ENCODE results near the gene EHD1. TPM values are rescaled to one million over a fixed set of nuclear protein-coding genes. Genes with fewer than 3 reads are reported as not detected.
A peak's percentile ranks its signal among the peaks of the same experiment; 100 is the strongest.

Gene EHD1
- total and polyA plus RNA-seq, 2 of the 4 experiments (the other 2 are of a cell fraction) = 107 to 209 TPM

DNA sequence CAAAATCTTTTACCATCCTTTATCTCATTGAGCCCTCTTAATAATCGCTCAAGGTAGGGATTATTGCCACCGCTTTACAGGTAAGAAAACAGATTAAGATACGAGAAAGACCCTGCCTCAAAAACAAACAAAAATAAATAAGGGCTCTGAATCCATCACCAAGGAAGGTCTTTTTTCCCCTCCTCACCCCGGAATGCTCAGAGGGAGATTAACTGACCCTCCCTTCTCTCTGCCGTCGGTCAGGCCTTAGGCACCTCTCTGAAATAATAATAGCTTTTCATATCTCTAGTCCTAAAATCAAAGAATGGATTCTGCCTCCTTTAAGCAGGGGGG is 39.2 kb upstream of the EHD1 start:
- peak overlapping the region; percentile 29 for H2AK9ac ChIP-seq (replicated peaks; ENCODE audit: low read depth, low read length, poor library complexity)
- dilution Hi-C loops (cut with HindIII; ENCODE audit: low sequenced_read_pairs, unreplicated experiment) = no loop called here

More for the DNA sequence above, 39.2 kb upstream of the EHD1 start:
- H3K4me1 ChIP-seq (ENCODE audit: control insufficient read depth, insufficient read depth, low read length) = peaks cover 7% of the 10 kb centered on the region
- H3K27me3 ChIP-seq (ENCODE audit: control insufficient read depth, insufficient read depth, low read length) = no peaks in the 10 kb centered on the region
- H2BK15ac ChIP-seq (ENCODE audit: low read depth, low read length) = no peak overlapping the region
- H3K4me3 ChIP-seq (ENCODE audit: insufficient read depth, low read depth, low read length) = peak overlapping the region; percentile 41
- peaks cover 7 to 26% of the 10 kb centered on the region in 2 experiments for H3K79me1 ChIP-seq (ENCODE audit: low read depth in 1 of 2, low read length in 2 of 2)
- in situ Hi-C loops (cut with MboI; ENCODE audit: low sequenced_read_pairs) (no loop called here), intact Hi-C loops (cut with micrococcal nuclease) (loop anchor here (2.0 to 5.0 kb wide), 2 partner anchors 63 to 180 kb away; partner anchors contain the start of gene VPS51)
- peak overlapping the region; percentile 74 for H3K56ac ChIP-seq (ENCODE audit: extremely low read depth, insufficient read depth, low read length)
- POLR2A ChIA-PET (ENCODE audit: unreplicated experiment) = no interaction called here
- peak overlapping the region; percentile 20; the same call in 1 of the 2 replicates for H3K23ac ChIP-seq (ENCODE audit: low read depth, low read length)
- TF ChIP-seq FOS (IDR thresholded peaks at IDR 0.05; ENCODE audit: low read depth, low read length) (no peak), SMC3 (IDR thresholded peaks at IDR 0.05; ENCODE audit: low read depth, low read length) (no peak), MAFK (IDR thresholded peaks at IDR 0.05; ENCODE audit: low read depth, low read length) (no peak), CHD1 (IDR thresholded peaks at IDR 0.05; ENCODE audit: low read depth, low read length) (no peak), MAZ (IDR thresholded peaks at IDR 0.05; ENCODE audit: borderline replicate concordance, low read depth, low read length) (no peak), CEBPB (IDR thresholded peaks at IDR 0.05; ENCODE audit: low read depth, low read length) (no peak)
- H2BK5ac ChIP-seq (ENCODE audit: low read depth, low read length, poor library complexity, severe bottlenecking) = peak overlapping the region; percentile 71
- H4K20me1 ChIP-seq (ENCODE audit: insufficient read depth, low read length) = no peaks in the 10 kb centered on the region; the same call in 1 of the 2 replicates
- peak overlapping the region; percentile 62; the same call in 1 of the 2 replicates for H3K27ac ChIP-seq (ENCODE audit: insufficient read depth, low read length)
- BruUV-seq (replicated peaks) = no TSS peak
- no peak overlapping the region for H2BK20ac ChIP-seq (ENCODE audit: low read depth, low read length)
- H2AK5ac ChIP-seq (ENCODE audit: low read depth, low read length) = 0 out of 2 replicates have a peak overlapping the region, but pooled peaks have one; percentile 10
- H3K4me2 ChIP-seq (ENCODE audit: low read depth, low read length) = peak overlapping the region; percentile 80
- peak overlapping the region; percentile 61 for H4K5ac ChIP-seq (ENCODE audit: low read depth, low read length)
- peak overlapping the region; percentile 14; the same call in 1 of the 2 replicates for H3K18ac ChIP-seq (ENCODE audit: low read depth, low read length)
- H2BK120ac ChIP-seq (ENCODE audit: low read depth, low read length) = peak overlapping the region; percentile 22; the same call in 1 of the 2 replicates
- CTCF ChIA-PET = no interaction called here
- DNase-seq (no peak), ATAC-seq (ENCODE audit: low read depth) (no peak)
- peak overlapping the region; percentile 56 for H2AFZ ChIP-seq (replicated peaks; ENCODE audit: low read length, poor library complexity)
- no peaks in the 10 kb centered on the region for H3K9me1 ChIP-seq (ENCODE audit: insufficient read depth, low read length)
- WGBS, 2 experiments (ENCODE audit: extremely low coverage in 2 of 2, insufficient read length in 1 of 2) = no CpG with 5 or more reads among the region's 6 CpGs
- H3K4ac ChIP-seq (ENCODE audit: low read depth, low read length) = peak overlapping the region; percentile 81
- H3K36me3 ChIP-seq (ENCODE audit: control insufficient read depth, insufficient read depth, low read length) = peaks cover 11% of the 10 kb centered on the region
- no peaks in the 10 kb centered on the region for H3K9me3 ChIP-seq (ENCODE audit: control insufficient read depth, insufficient read depth, low read length)
- peak overlapping the region; percentile 6; the same call in 1 of the 2 replicates for H4K91ac ChIP-seq (ENCODE audit: insufficient read depth, low read depth, low read length)
- peak overlapping the region; percentile 13 to 90; a peak in 3 of 4 replicates for H4K8ac ChIP-seq (ENCODE audit: low read depth in 2 of 2, low read length in 2 of 2)
- peak overlapping the region; percentile 49 for H3K14ac ChIP-seq (replicated peaks; ENCODE audit: low read depth, low read length)
- peak overlapping the region; percentile 80 for H3K9ac ChIP-seq (ENCODE audit: low read depth, low read length)

Measured in IMR-90 (cell line).